GM23338 (cell line): ENCODE data around the gene ATP8A2. TPM values are rescaled to one million over a fixed set of nuclear protein-coding genes. Genes with fewer than 3 reads are reported as not detected.

Experiments used
- ATAC-seq: fragments of 200-7000 bp; cut with Tn5 transposase; 3 replicates; pipeline ENCODE4 v1.9.1; 2020
- DNase-seq: peaks from one replicate; pipeline ENCODE4 v3.0.0-alpha.2; 2015; ENCODE audit warnings: low spot score
- H2AFZ ChIP-seq: fragments of 200-600 bp; sonication (generic); 2 replicates; pipeline ENCODE4 v1.8.0; 2016; ENCODE audit warnings: antibody characterized with exemption, mild to moderate bottlenecking, moderate library complexity
- H3F3A ChIP-seq: fragments of 200-600 bp; sonication (generic); replicated peaks from 2 replicates; pipeline ENCODE4 v1.8.0; 2017; ENCODE audit warnings: antibody characterized with exemption, mixed run types, low read depth
- H3K27ac ChIP-seq: fragments of 200-600 bp; sonication (generic); 2 replicates; pipeline ENCODE4 v1.6.1; 2016; ENCODE audit warnings: low read depth
- H3K27me3 ChIP-seq: fragments of 200-600 bp; sonication (generic); 2 replicates; pipeline ENCODE4 v1.8.0; 2016; ENCODE audit warnings: mild to moderate bottlenecking, mixed run types, moderate library complexity; ENCODE audit not compliant: insufficient read depth
- H3K36me3 ChIP-seq: fragments of 200-600 bp; sonication (generic); 2 replicates; pipeline ENCODE4 v1.8.0; 2016; ENCODE audit warnings: mild to moderate bottlenecking; ENCODE audit not compliant: insufficient read depth
- H3K4me1 ChIP-seq: fragments of 200-600 bp; sonication (generic); 2 replicates; pipeline ENCODE4 v1.8.0; 2016; ENCODE audit warnings: mild to moderate bottlenecking, moderate library complexity; ENCODE audit not compliant: insufficient read depth
- H3K4me2 ChIP-seq: fragments of 200-600 bp; sonication (generic); 2 replicates; pipeline ENCODE4 v1.7.1; 2017; ENCODE audit warnings: mixed run types
- H3K4me3 ChIP-seq: fragments of 200-600 bp; sonication (generic); 2 replicates; pipeline ENCODE4 v1.6.1; 2016; ENCODE audit warnings: mixed run types
- H3K79me2 ChIP-seq: fragments of 200-600 bp; sonication (generic); replicated peaks from 2 replicates; pipeline ENCODE4 v1.8.0; 2017; ENCODE audit warnings: mild to moderate bottlenecking; ENCODE audit not compliant: insufficient read depth
- H3K9me2 ChIP-seq: fragments of 200-600 bp; sonication (generic); 2 replicates; pipeline ENCODE4 v1.8.0; 2017; ENCODE audit not compliant: insufficient read depth
- H4K20me1 ChIP-seq: fragments of 200-600 bp; sonication (generic); replicated peaks from 2 replicates; pipeline ENCODE4 v1.8.0; 2017; ENCODE audit warnings: mild to moderate bottlenecking; ENCODE audit not compliant: insufficient read depth
- H3K27ac Mint-ChIP-seq: 2 replicates; pipeline ENCODE4 v1.8.0; 2020; ENCODE audit warnings: inconsistent platforms, mild to moderate bottlenecking, moderate library complexity, mixed read lengths
- H3K27me3 Mint-ChIP-seq: 3 replicates; pipeline ENCODE4 v1.8.0; 2022; ENCODE audit warnings: low read depth, mild to moderate bottlenecking, moderate library complexity, mixed read lengths, inconsistent platforms; ENCODE audit not compliant: insufficient read depth, poor library complexity
- H3K36me3 Mint-ChIP-seq: 3 replicates; pipeline ENCODE4 v1.8.0; 2021; ENCODE audit warnings: low read depth, mild to moderate bottlenecking, inconsistent platforms, moderate library complexity, mixed read lengths
- H3K4me1 Mint-ChIP-seq: 3 replicates; pipeline ENCODE4 v1.8.0; 2020; ENCODE audit warnings: mild to moderate bottlenecking, inconsistent platforms, mixed read lengths
- H3K4me3 Mint-ChIP-seq: 3 replicates; pipeline ENCODE4 v1.8.0; 2021; ENCODE audit warnings: moderate library complexity, mild to moderate bottlenecking, inconsistent platforms, mixed read lengths
- H3K9me3 Mint-ChIP-seq: 3 replicates; pipeline ENCODE4 v1.8.0; 2020; ENCODE audit warnings: moderate library complexity, mild to moderate bottlenecking, inconsistent platforms, mixed read lengths
- CREB1 ChIP-seq: fragments of 250-450 bp; sonication (Bioruptor Pico); IDR thresholded peaks from 2 replicates; pipeline ENCODE4 v1.5.0; 2020; ENCODE audit warnings: low read depth, mild to moderate bottlenecking, moderate library complexity
- EZH2 ChIP-seq: fragments of 200-600 bp; sonication (generic); IDR thresholded peaks from one replicate; pipeline ENCODE4 v1.8.0; 2017; ENCODE audit warnings: antibody characterized with exemption, mild to moderate bottlenecking, low read depth; ENCODE audit not compliant: unreplicated experiment
- JUNB ChIP-seq: IDR thresholded peaks from one replicate; pipeline ENCODE4 v1.6.1; 2016; ENCODE audit warnings: antibody characterized with exemption; ENCODE audit not compliant: unreplicated experiment
- ZNF462 ChIP-seq: fragments of 250-450 bp; sonication (Bioruptor Pico); IDR thresholded peaks from 2 replicates; pipeline ENCODE4 v1.5.0; 2020; ENCODE audit warnings: mild to moderate bottlenecking, moderate library complexity
- polyA plus RNA-seq: library from polyadenylated mRNA; unstranded; fragments of >200 nt; fragmentation: Nextera tagmentation; extraction: Ambion mirVana; gene quantifications from 2 replicates; pipeline ENCODE4 v1.2.1, GENCODE V29; 2016
- total RNA-seq: library from RNA; depleted of rRNA; stranded (reverse); fragments of >200 nt; shearing (Covaris generic); gene quantifications from 2 replicates; pipeline ENCODE4 v1.2.3, GENCODE V29; 2014
- TF ChIP-seq, protein P1 (sequence below): IDR thresholded peaks from 2 replicates; pipeline ENCODE4 v1.6.1; 2016; ENCODE audit warnings: antibody characterized with exemption

Gene ATP8A2
- total and polyA plus RNA-seq, 2 experiments from 2014 or later: 5.7 to 8.8 TPM

DNA sequence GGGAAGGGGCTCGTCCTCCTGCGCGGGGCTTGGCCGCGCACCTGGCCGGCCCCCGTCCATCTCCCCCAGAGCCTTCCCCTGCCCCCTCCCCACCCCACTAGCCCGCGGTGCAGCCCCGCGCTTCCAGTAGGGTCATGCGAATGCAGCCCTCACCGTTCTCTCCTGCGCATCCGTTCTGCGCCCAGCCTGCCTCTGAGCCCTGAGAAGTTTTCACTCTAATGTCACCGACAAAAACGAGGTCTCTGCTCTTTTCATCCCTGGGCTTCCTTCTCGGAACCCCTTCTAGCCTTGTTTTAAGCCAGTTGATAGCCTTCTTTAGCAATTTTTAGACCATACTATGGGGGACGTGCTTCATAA, 97.4 kb downstream of the ATP8A2 start (continued):
- no peak for TF ChIP-seq ZNF462 (CRISPR knock-in tag)

DNA sequence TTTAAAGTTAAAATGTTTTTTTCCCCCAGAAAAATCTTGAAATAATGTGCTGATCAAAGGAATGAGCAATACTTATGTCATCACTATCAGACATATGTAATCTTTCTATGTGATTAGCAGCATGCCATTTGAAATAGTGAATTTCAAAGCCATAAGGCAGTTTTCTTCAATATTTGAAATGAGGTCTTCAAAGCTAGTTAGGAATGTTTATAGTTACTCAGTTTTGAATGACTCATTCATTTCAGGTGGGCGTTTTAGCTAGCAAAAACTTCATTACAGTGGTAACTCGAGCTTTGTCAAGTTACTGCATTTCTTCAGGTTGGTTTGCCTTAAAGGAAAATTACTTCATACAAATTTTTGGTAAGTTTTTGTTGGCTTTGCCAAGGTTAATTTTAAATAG, 102.1 kb downstream of the ATP8A2 start:
- Histone ChIP-seq H3K79me2 (peaks cover 14% of the 10 kb centered on the region), H3F3A (peaks cover 7% of the 10 kb centered on the region; the same call in 1 of the 2 replicates), H3K36me3 (no peaks in the 10 kb centered on the region), H3K27ac (no peak overlapping the region), H3K9me2 (no peaks in the 10 kb centered on the region), H3K27me3 (peaks cover 16% of the 10 kb centered on the region), H3K4me1 (peaks cover 21% of the 10 kb centered on the region), H4K20me1 (no peaks in the 10 kb centered on the region; the same call in 1 of the 2 replicates), H2AFZ (no peak overlapping the region), H3K4me3 (no peak overlapping the region), H3K4me2 (no peak overlapping the region)
- Mint-ChIP-seq H3K36me3 (no peaks in the 10 kb centered on the region; the same call in none of the 3 replicates), H3K9me3 (peaks cover 6% of the 10 kb centered on the region; the same call in 1 of the 3 replicates), H3K4me1 (peaks cover 9% of the 10 kb centered on the region; the same call in 2 of the 3 replicates), H3K4me3 (no peak overlapping the region), H3K27ac (no peak overlapping the region), H3K27me3 (peaks cover 21% of the 10 kb centered on the region)
- DNase-seq: no peak
- TF ChIP-seq CREB1 (CRISPR knock-in tag) (no peak), JUNB (no peak), EZH2 (no peak)
- TF ChIP-seq, protein P1, sequence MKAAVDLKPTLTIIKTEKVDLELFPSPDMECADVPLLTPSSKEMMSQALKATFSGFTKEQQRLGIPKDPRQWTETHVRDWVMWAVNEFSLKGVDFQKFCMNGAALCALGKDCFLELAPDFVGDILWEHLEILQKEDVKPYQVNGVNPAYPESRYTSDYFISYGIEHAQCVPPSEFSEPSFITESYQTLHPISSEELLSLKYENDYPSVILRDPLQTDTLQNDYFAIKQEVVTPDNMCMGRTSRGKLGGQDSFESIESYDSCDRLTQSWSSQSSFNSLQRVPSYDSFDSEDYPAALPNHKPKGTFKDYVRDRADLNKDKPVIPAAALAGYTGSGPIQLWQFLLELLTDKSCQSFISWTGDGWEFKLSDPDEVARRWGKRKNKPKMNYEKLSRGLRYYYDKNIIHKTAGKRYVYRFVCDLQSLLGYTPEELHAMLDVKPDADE: no peak
- no peak for ATAC-seq
